DOHH2 (cell line): ENCODE measurements around the gene SLC48A1.
A peak's percentile ranks its signal among the peaks of the same experiment; 100 is the strongest.

Experiments used
- H3F3A ChIP-seq: fragments of 200-600 bp; sonication (generic), shearing (Covaris generic); 2 replicates; pipeline ENCODE4 v1.6.0; 2016; ENCODE audit warnings: antibody characterized with exemption, mild to moderate bottlenecking; ENCODE audit not compliant: control insufficient read depth, insufficient read depth
- H3K27ac ChIP-seq: fragments of 200-600 bp; sonication (generic); 2 replicates; pipeline ENCODE4 v1.5.1; 2014; ENCODE audit warnings: low read depth, mild to moderate bottlenecking, low read length, moderate library complexity
- H3K27me3 ChIP-seq: fragments of 200-600 bp; sonication (generic); 2 replicates; pipeline ENCODE4 v1.6.1; 2014; ENCODE audit warnings: mild to moderate bottlenecking, low read length, mixed read lengths; ENCODE audit not compliant: control insufficient read depth
- H3K36me3 ChIP-seq: fragments of 200-600 bp; sonication (generic); 2 replicates; pipeline ENCODE4 v1.6.1; 2014; ENCODE audit warnings: mild to moderate bottlenecking, low read length, moderate library complexity, mixed read lengths; ENCODE audit not compliant: control insufficient read depth
- H3K4me1 ChIP-seq: fragments of 200-600 bp; sonication (generic); 2 replicates; pipeline ENCODE4 v1.6.1; 2014; ENCODE audit warnings: mild to moderate bottlenecking, low read length, mixed read lengths; ENCODE audit not compliant: control insufficient read depth
- H3K4me2 ChIP-seq: fragments of 200-600 bp; sonication (generic); 2 replicates; pipeline ENCODE4 v1.6.0; 2014; ENCODE audit warnings: mild to moderate bottlenecking, low read length, moderate library complexity
- H3K4me3 ChIP-seq: fragments of 200-600 bp; sonication (generic); 2 replicates; pipeline ENCODE4 v1.5.1; 2014; ENCODE audit warnings: mild to moderate bottlenecking, low read length, mixed read lengths
- H3K79me2 ChIP-seq: fragments of 200-600 bp; sonication (generic); 2 replicates; pipeline ENCODE4 v1.6.1; 2014; ENCODE audit warnings: mild to moderate bottlenecking, low read length, mixed read lengths; ENCODE audit not compliant: control insufficient read depth
- H3K9me2 ChIP-seq: fragments of 200-600 bp; sonication (generic); replicated peaks from 2 replicates; pipeline ENCODE4 v1.6.1; 2014; ENCODE audit warnings: mild to moderate bottlenecking, low read length, mixed read lengths; ENCODE audit not compliant: control insufficient read depth
- H3K9me3 ChIP-seq: fragments of 200-600 bp; sonication (generic); 2 replicates; pipeline ENCODE4 v1.6.1; 2014; ENCODE audit warnings: antibody characterized with exemption, low read length, mixed read lengths; ENCODE audit not compliant: control insufficient read depth, insufficient read depth
- H4K20me1 ChIP-seq: fragments of 200-600 bp; sonication (generic); 2 replicates; pipeline ENCODE4 v1.6.0; 2014; ENCODE audit warnings: low read depth, mild to moderate bottlenecking, antibody characterized with exemption, low read length, moderate library complexity; ENCODE audit not compliant: control insufficient read depth, insufficient read depth
- EZH2phosphoT487 ChIP-seq: fragments of 200-600 bp; sonication (generic); IDR thresholded peaks from 2 replicates; pipeline ENCODE4 v1.6.1; 2017; ENCODE audit warnings: borderline replicate concordance, mild to moderate bottlenecking, antibody characterized with exemption, low read length, moderate library complexity, mixed read lengths
- TF ChIP-seq, protein P1 (sequence below): fragments of 200-600 bp; sonication (generic); IDR thresholded peaks from one replicate; pipeline ENCODE4 v1.5.1; 2014; ENCODE audit warnings: antibody characterized with exemption, mild to moderate bottlenecking, low read depth, low read length; ENCODE audit not compliant: poor library complexity, severe bottlenecking

Gene SLC48A1

DNA sequence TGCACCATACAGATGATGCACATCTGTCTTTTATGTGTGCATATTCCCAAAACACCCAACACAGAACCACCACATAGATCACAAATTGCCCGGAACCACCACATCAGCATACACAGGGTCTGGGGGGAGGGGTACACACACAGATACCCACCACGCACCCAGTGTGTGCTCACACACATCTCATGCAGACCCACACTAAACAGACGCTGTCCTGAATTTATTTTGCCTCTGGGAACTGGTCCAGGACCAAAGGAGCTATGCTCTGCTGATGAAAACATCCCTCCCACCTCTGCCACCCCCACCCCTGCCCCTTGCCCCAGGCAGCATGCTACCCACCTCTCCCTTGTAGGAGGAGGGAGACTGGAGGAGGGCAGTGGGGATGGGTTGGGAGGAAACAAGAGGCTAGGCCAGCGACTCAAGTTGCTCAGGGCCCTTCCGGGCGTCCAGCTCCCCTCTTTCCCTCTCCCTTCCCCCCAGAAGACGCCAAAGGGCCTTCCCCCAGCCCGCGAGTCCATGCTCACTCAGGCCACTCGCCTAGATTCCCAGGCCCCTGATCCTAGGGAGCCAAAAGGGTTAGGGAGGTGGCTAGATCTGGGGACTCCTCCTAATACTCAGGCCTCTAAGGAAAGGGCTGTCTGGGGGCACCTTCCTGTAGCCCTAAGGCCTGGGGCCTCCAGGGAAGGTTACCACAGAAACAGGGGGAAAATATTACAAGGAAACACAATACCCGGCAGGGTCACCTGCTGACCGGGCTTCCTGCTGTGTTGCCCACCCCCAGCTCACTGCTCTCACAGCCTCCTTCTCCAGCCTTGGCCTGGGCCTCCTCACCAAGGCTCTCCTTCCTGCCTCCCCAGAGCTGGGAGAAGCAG, 43.6 kb downstream of the SLC48A1 start:
- Histone ChIP-seq H3K27ac (peak overlapping the region; percentile 99), H3K9me3 (no peaks in the 10 kb centered on the region), H3K27me3 (no peaks in the 10 kb centered on the region), H3K4me1 (peaks cover 81% of the 10 kb centered on the region), H3K79me2 (peaks cover 83% of the 10 kb centered on the region), H3F3A (peaks cover 30% of the 10 kb centered on the region), H3K9me2 (no peaks in the 10 kb centered on the region), H3K4me2 (peak overlapping the region; percentile 87), H3K4me3 (peak overlapping the region; percentile 85), H4K20me1 (0 out of 2 replicates have a peak, but pooled peaks cover 2% of the 10 kb centered on the region), H3K36me3 (peaks cover 60% of the 10 kb centered on the region)
- TF ChIP-seq, protein P1, sequence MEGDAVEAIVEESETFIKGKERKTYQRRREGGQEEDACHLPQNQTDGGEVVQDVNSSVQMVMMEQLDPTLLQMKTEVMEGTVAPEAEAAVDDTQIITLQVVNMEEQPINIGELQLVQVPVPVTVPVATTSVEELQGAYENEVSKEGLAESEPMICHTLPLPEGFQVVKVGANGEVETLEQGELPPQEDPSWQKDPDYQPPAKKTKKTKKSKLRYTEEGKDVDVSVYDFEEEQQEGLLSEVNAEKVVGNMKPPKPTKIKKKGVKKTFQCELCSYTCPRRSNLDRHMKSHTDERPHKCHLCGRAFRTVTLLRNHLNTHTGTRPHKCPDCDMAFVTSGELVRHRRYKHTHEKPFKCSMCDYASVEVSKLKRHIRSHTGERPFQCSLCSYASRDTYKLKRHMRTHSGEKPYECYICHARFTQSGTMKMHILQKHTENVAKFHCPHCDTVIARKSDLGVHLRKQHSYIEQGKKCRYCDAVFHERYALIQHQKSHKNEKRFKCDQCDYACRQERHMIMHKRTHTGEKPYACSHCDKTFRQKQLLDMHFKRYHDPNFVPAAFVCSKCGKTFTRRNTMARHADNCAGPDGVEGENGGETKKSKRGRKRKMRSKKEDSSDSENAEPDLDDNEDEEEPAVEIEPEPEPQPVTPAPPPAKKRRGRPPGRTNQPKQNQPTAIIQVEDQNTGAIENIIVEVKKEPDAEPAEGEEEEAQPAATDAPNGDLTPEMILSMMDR: no peak
- TF ChIP-seq EZH2phosphoT487: no peak

DNA sequence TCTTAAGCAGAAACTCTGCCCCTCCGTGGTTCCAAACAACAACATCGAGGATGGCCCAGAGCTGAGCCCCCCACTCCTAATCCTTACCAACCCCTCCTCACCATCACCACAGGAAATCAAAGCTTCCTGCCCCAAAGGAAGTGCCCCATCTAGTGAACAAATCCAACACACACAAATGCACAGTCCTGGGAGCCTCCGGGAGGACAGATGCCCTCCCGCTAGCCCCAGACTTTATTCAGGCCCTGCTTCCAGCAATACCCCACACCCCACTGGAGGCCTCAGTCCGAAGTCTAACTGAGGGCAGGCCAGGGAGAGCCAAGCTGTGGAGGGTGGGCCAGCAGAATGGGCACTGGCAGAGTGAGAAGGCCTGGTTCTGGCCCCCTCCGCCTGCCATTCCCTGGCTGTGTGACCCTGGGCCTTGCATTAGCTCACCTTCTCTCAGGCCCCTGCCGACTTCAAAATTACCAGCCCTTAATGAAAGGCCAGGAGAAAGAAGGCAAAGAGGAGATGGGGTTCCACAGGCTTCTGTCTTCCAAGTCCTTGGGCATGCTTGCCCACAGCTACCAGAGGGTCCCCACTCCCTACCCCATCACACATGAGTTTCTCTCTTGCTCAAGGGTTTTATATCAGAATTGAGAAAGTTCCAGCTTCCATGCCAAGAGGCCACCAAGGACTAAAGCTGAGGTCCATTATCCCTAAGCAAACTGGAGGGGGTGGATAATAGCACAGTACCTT, 44.4 kb downstream of the SLC48A1 start:
- Histone ChIP-seq H3K9me3 (no peaks in the 10 kb centered on the region), H3K27me3 (no peaks in the 10 kb centered on the region), H3K4me3 (peak overlapping the region; percentile 85), H3K4me2 (peak overlapping the region; percentile 87), H3K36me3 (peaks cover 52% of the 10 kb centered on the region), H3F3A (peaks cover 33% of the 10 kb centered on the region), H3K79me2 (peaks cover 75% of the 10 kb centered on the region), H3K9me2 (no peaks in the 10 kb centered on the region), H3K27ac (peak overlapping the region; percentile 99), H4K20me1 (0 out of 2 replicates have a peak, but pooled peaks cover 2% of the 10 kb centered on the region), H3K4me1 (peaks cover 81% of the 10 kb centered on the region)
- TF ChIP-seq, protein P1: peak; percentile 50
- no peak for TF ChIP-seq EZH2phosphoT487

DNA sequence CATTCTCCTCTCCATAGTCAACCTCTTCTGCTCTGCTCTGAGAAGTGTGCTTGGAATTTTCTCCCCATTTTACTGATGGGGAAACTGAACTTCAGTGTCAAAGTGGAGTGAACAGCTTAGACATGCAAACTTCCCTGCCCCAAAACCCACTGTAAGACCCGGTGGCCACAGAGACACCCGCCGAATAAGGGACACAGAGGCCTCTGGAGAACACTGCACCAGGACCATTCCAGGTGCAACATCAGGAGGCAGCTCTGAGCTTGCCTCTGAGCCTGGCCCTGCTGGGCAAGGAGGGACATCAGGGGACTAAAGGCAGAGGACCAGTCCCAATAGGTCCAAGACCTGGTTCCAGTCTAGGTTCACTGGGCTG, 45.0 kb downstream of the SLC48A1 start:
- Histone ChIP-seq H3K4me2 (peak overlapping the region; percentile 87), H3K9me2 (no peaks in the 10 kb centered on the region), H4K20me1 (0 out of 2 replicates have a peak, but pooled peaks cover 2% of the 10 kb centered on the region), H3K4me1 (peaks cover 82% of the 10 kb centered on the region), H3K27ac (peak overlapping the region; percentile 99), H3K79me2 (peaks cover 70% of the 10 kb centered on the region), H3K27me3 (no peaks in the 10 kb centered on the region), H3K9me3 (no peaks in the 10 kb centered on the region), H3K36me3 (peaks cover 48% of the 10 kb centered on the region), H3F3A (peaks cover 31% of the 10 kb centered on the region), H3K4me3 (peak overlapping the region; percentile 85)
- no peak for TF ChIP-seq EZH2phosphoT487
- TF ChIP-seq, protein P1: peak; percentile 8
